ENCODE data around the gene ACAP2.
A peak's percentile ranks its signal among the peaks of the same experiment; 100 is the strongest.

ACAP2 gene

DNA sequence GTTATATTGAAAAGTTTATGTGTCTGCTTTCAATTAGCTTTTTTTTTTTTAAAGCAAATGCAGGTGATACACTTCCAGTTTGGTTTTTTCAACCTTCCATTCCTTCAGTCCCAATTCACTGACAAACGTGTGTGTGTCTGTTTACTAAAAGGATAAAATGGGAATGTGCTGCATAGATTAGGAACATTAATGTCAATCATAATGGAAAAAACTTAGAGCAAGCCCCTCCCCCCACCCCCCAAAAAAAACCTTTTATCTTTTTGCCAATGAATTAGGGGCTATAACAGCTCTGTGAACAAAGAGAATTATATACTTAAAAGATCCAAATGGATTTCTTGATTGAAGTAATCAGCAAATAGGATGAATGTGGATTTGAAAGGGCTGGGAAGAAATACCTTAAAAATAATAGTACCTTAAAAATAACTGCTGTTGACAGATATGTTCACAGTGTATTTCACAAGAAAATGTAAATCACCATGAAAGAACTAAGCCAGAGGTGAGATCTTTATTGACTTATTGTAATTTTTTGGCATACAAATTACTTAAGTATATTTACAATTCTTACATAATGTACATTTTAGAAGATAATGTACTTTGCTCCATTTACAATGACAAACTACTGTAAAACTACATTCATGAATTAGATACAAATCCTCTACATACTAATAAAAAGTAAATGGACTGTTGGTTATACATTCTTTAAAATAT, 168.4 kb downstream of the ACAP2 start:
- no peak overlapping the region for H3K4me3 ChIP-seq (ENCODE audit: low read length)
- TF ChIP-seq, protein P1, sequence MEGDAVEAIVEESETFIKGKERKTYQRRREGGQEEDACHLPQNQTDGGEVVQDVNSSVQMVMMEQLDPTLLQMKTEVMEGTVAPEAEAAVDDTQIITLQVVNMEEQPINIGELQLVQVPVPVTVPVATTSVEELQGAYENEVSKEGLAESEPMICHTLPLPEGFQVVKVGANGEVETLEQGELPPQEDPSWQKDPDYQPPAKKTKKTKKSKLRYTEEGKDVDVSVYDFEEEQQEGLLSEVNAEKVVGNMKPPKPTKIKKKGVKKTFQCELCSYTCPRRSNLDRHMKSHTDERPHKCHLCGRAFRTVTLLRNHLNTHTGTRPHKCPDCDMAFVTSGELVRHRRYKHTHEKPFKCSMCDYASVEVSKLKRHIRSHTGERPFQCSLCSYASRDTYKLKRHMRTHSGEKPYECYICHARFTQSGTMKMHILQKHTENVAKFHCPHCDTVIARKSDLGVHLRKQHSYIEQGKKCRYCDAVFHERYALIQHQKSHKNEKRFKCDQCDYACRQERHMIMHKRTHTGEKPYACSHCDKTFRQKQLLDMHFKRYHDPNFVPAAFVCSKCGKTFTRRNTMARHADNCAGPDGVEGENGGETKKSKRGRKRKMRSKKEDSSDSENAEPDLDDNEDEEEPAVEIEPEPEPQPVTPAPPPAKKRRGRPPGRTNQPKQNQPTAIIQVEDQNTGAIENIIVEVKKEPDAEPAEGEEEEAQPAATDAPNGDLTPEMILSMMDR (conservative IDR thresholded peaks at IDR 0.05; ENCODE audit: low read depth, low read length), result no peak
- DNase-seq (ENCODE audit: low read depth), result no peak

DNA sequence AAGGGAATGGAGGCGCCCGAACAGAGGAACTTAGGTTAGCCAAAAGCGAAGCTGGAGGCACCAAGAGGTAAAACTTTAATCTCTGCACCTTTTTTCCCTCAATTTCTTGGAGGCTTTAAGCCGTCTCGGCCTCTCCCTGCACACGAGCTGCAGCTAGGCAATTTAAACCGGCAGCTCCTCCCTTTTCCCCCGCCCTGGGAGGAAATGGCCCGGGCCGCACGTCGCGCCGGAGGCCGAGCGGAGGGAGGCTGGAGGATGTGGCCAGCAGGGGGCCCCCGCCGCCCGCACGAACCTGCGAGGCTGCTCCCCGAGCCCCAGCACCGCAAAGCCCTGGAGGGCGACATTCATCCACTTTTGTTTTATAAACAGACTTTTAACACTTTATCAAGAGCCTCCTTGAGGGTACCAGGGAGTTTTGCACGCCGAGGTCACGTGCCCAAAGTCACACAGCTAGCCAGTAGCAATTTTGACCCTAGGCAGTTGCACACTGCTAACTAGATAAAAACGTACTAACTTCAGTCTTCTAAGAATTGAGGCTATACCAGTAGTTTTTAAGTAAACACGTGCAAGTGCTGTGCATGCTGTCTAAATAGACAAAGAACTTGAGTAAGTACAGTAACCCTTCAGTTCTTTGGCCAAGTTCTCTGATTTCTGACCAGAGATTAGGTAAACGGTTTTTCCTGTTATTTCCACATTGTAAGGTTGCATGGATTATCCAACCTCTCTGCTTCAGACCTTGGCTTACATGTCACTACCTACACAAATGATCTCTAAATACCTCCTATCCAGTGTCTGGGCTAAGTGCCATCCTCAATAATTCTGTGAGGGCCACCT, 171.2 kb downstream of the ACAP2 start:
- peak overlapping the region; percentile 86 for H3K4me3 ChIP-seq (ENCODE audit: low read length)
- no peak for DNase-seq (ENCODE audit: low read depth)
- TF ChIP-seq, protein P1 (conservative IDR thresholded peaks at IDR 0.05; ENCODE audit: low read depth, low read length), result peak; percentile 81

DNA sequence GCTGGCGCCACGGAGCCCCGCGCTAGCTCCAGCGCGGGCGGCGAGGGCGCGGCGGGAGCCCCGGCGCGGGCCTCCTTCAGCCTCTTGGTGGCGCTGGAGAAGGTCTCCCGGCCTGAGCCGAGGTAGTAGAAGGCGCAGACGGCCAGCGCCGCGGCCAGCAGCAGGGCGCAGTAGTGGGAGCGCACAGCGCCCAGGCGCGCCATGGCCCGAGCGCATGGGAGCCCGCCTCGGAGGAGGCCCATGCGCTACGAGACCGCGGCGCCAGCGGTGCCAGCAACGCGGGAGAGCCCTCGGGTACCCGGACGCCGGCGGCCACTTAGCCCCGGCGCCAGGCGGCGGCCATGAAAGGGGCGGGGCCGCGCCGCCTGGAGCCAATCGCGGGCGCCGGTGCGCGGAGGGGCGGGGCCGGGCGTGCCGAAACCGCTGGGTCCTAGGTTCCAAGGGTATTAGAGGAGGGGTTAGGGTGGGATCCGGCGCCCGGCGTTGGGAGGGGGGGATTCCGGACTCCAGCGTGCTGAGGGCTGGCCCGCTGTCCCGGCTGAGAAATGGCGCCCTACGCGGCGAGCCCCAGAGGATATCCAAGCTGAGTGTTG, 171.9 kb downstream of the ACAP2 start, which contains the start of gene XXYLT1:
XXYLT1 (minus strand) TSS at position 343 of the 593 bp plus-strand sequence; CDS start at position 242, 101 bp downstream.
- TF ChIP-seq, protein P1 (conservative IDR thresholded peaks at IDR 0.05; ENCODE audit: low read depth, low read length), result peak; percentile 48
- DNase-seq (ENCODE audit: low read depth), result peak; percentile 54

DNA sequence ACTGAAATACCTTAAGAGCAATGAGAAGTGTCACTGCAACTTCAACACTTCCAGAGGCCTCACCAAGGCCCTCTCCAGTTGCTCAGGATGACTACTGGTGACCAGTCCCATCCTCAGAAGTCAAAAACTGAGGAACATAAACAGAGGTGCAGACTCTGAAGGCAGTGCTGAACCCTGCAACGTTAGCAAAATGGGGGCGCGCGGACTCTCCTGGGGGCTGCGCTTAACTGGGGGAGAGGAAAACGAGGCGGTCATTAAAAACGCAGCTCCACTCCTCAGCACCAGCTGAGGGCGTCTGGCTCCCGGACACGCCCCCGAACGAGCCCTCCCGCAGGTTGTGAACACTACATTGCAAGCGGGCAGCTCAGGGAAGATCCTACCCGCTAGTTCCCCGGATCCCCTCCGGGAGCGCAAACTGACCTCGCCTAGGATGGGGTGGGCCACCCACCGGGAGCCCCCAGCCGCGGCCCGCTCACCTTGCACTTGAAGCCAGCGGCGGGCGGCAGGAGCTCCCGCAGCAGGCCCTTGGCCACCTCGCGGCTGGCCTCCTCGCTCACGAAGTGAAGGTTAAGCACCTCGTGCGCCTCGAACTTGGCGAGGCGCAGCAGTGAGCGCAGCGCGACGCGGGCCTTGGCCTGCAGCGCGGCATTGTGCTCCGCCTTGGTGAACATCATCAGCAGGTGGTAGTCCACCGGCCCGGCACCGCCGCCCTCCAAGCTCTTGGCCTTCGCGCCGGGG, 172.6 kb downstream of the ACAP2 start:
- TF ChIP-seq, protein P1 (conservative IDR thresholded peaks at IDR 0.05; ENCODE audit: low read depth, low read length), result peak; percentile 17
- peak overlapping the region; percentile 86 for H3K4me3 ChIP-seq (ENCODE audit: low read length)
- DNase-seq (ENCODE audit: low read depth), result no peak

More for the DNA sequence above, 171.9 kb downstream of the ACAP2 start, which contains the start of gene XXYLT1:
- H3K4me3 ChIP-seq (ENCODE audit: low read length), result peak within 1 kb of the TSS; percentile 86

DNA sequence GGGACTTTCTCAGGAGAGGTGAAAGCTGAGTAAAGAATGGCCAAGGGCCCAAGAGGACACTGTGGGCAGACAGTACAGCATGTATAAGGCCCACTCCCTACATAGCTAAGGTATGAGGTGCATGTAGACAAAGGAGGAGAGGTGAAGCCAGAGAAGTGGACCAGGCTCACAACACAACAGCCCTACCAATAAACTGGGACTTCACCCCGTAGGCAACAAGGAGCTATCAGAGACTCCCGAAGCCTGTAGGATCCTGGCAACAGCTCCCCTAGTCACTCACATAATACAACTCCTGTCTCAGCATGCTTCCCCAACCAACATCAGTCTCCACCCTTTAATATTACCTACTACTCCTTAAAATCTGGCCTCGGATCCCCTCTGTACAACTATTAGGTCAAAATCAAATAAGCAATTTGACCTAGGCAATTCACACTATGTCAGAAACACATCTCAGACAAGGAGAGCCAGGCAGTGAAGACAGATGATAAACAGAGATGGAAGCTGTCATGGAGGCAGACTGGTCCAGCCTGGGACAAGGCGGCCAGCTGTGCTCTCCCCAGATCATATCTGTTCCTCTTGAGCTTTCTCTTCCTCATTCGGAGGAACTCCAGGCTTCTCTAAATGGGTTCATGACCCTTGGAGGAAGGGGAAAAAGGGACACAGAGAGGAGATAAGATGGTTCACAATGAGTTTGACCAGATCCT, 173.3 kb downstream of the ACAP2 start:
- no peak for DNase-seq (ENCODE audit: low read depth)
- H3K4me3 ChIP-seq (ENCODE audit: low read length), result peak overlapping the region; percentile 86
- TF ChIP-seq, protein P1 (conservative IDR thresholded peaks at IDR 0.05; ENCODE audit: low read depth, low read length), result no peak

All from retinal pigment epithelial cell (primary cell).